Right lobe of liver (tissue), 4 donors: ENCODE measurements around the gene ACO1.

Experiments
- CTCF ChIP-seq, 4 donors: fragments of 200-600 bp in 3 of 4; fragments of 450-650 bp in 1 of 4; IDR thresholded peaks; one replicate each; pipeline versions ENCODE4 v1.5.1 to v1.8.0; 2016 to 2022; ENCODE audit warnings: antibody characterized with exemption in 4 of 4, mild to moderate bottlenecking in 2 of 4
- POLR2A ChIP-seq: fragments of 450-650 bp; IDR thresholded peaks from one replicate; pipeline ENCODE4 v1.6.1; 2017; ENCODE audit warnings: antibody characterized with exemption, mild to moderate bottlenecking
- donor health status: DM: no; HTN: no; CAD: no.
- donor health status: DM: no; HTN: no; CAD: no.
- donor health status: DM: no; HTN: yes; CAD: no.

- TF ChIP-seq CTCF (IDR thresholded peaks at IDR 0.05) (no peak), POLR2A (no peak)
These were observed 28.0 kb downstream of the ACO1 start for GRCh38 chr9:32412440-32412839.
